Vagina (tissue), 2 donors: ENCODE measurements around the gene CREBBP. TPM values are rescaled to one million over a fixed set of nuclear protein-coding genes. Genes with fewer than 3 reads are reported as not detected.
"Not testable (repeated sequence)": the region's sequence is repeated elsewhere in the genome, so short reads cannot be mapped to it uniquely, and the experiment has no call there.

Source experiments
- DNase-seq, 2 donors: peaks; one replicate each; pipeline ENCODE4 v3.0.0-alpha.2; 2017; ENCODE audit errors: extremely low spot score in 2 of 2
- H3K27ac ChIP-seq: fragments of 200-600 bp; sonication (generic); one replicate; pipeline ENCODE4 v1.5.1; 2019
- H3K27me3 ChIP-seq: fragments of 200-600 bp; sonication (generic); one replicate; pipeline ENCODE4 v1.5.1; 2019
- H3K36me3 ChIP-seq, 2 donors: fragments of 200-600 bp; sonication (generic); one replicate each; pipeline ENCODE4 v1.5.1; 2017 to 2019
- H3K4me1 ChIP-seq: fragments of 200-600 bp; sonication (generic); one replicate; pipeline ENCODE4 v1.5.1; 2019
- H3K4me3 ChIP-seq, 2 donors: fragments of 200-600 bp; sonication (generic); 1 replicate in 1 of 2; 2 replicates in 1 of 2; pipeline ENCODE4 v1.5.1; 2016 to 2019
- H3K9me3 ChIP-seq: fragments of 200-600 bp; sonication (generic); one replicate; pipeline ENCODE4 v1.5.1; 2019
- POLR2A ChIP-seq, 2 donors: fragments of 450-650 bp; IDR thresholded peaks; one replicate each; pipeline ENCODE4 v1.6.1; 2017; ENCODE audit warnings: antibody characterized with exemption in 2 of 2, mild to moderate bottlenecking in 2 of 2, moderate library complexity in 2 of 2
- POLR2AphosphoS5 ChIP-seq, 2 donors: sonication (generic); formaldehyde crosslinking; IDR thresholded peaks; one replicate each; pipeline ENCODE4 v1.9.0; 2017; ENCODE audit warnings: antibody characterized with exemption in 2 of 2, mild to moderate bottlenecking in 2 of 2, low read depth in 1 of 2; ENCODE audit not compliant: insufficient read depth in 1 of 2
- intact Hi-C: fragments of 100-400 bp; cut with DNase I; formaldehyde crosslinking; loops from one replicate; pipeline ENCODE4 v1.15.1; 2023
- total RNA-seq: library from RNA; depleted of rRNA; stranded (reverse); fragments of >200 nt; gene quantifications from one replicate; pipeline ENCODE4 v1.2.3, GENCODE V29; 2016
- TF ChIP-seq, protein P1 (sequence below), 3 experiments: fragments of 450-650 bp in 2 of 3; fragments of 200-600 bp in 1 of 3; sonication (generic) in 1 of 3; IDR thresholded peaks; one replicate each; pipeline ENCODE4 v1.5.1; 2017 to 2019; ENCODE audit warnings: antibody characterized with exemption in 3 of 3, mild to moderate bottlenecking in 2 of 3, moderate library complexity in 2 of 3

Gene CREBBP
- total RNA-seq, 1 donor from 2014 or later: 102 TPM

DNA sequence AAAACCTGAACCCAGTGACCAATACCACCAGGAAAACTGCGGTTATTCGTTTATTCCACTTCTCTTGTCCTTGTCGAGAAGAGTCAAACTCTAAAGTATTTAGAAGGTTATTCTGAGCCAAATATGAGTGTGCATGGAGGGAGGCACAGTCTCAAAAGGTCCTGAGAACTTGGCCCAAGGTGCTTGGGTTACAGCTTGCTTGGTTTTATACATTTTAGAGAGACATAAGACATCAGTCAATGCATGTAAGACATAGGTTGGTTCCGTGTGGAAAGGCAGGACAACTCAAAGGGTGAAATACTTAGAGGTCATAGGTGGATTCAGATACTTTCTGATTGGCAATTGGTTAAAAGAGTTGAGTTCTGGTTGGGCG, 162.5 kb downstream of the CREBBP start:
- intact Hi-C loops: no loop called here
- no peaks in the 10 kb centered on the region for H3K9me3 ChIP-seq
- H3K27me3 ChIP-seq: no peaks in the 10 kb centered on the region
- H3K36me3 ChIP-seq: no peaks in the 10 kb centered on the region
- TF ChIP-seq POLR2A (IDR thresholded peaks at IDR 0.05): no peak
- no peak for TF ChIP-seq POLR2AphosphoS5 (IDR thresholded peaks at IDR 0.05; ENCODE audit: insufficient read depth in 1 of 2, low read depth in 1 of 2)
- TF ChIP-seq, protein P1, sequence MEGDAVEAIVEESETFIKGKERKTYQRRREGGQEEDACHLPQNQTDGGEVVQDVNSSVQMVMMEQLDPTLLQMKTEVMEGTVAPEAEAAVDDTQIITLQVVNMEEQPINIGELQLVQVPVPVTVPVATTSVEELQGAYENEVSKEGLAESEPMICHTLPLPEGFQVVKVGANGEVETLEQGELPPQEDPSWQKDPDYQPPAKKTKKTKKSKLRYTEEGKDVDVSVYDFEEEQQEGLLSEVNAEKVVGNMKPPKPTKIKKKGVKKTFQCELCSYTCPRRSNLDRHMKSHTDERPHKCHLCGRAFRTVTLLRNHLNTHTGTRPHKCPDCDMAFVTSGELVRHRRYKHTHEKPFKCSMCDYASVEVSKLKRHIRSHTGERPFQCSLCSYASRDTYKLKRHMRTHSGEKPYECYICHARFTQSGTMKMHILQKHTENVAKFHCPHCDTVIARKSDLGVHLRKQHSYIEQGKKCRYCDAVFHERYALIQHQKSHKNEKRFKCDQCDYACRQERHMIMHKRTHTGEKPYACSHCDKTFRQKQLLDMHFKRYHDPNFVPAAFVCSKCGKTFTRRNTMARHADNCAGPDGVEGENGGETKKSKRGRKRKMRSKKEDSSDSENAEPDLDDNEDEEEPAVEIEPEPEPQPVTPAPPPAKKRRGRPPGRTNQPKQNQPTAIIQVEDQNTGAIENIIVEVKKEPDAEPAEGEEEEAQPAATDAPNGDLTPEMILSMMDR (IDR thresholded peaks at IDR 0.05): no peak
- DNase-seq: no peak
- H3K4me3 ChIP-seq: peak overlapping the region; percentile 95 to 98
- H3K27ac ChIP-seq: peak overlapping the region; percentile 73
- peaks cover 22% of the 10 kb centered on the region for H3K4me1 ChIP-seq

DNA sequence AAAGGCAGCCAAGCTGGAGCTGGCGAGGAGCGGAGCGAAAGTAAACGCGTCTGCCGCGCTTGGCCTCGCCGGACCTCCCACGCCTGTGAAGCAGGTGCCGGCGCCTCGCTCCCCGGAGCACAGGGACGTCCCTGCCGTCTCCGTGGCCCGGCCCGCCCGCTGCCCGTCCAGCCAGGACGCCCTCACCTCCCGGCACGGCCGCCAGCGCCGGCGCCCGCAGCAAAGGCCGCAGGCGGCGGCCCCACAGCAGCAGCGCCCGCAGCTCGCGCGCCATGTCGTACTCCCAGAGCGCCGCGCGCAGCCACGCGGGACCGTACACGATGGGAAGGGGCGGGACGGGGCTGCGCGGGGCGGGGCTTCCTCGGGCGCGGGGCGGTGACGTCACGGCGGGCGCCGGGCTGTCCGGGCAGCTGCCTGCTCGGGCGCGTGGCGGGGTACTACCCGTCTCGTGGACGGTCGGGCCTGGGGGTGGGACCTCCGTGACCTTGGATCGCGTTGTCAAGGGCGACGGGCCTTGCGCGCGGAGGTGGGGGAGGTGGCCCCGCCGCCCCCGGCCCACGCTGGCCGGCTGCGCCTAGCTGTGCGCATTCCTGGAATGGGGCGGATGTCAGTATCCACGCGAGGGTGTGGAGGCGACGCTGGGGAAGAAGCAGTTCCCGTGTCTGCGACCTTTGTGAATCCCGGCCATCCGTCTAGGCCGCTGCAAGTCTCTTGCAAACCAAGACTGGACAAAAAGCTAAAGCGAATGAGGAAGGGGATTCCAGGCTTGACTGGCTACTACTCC, 163.1 kb downstream of the CREBBP start, which contains the start of gene TRAP1:
Gene TRAP1, minus strand, starts transcription at position 290 of the 784 bp plus-strand sequence. Its CDS starts 16 bp downstream, at position 274.
- intact Hi-C loops: no loop called here
- peaks cover 26% of the 10 kb centered on the region for H3K4me1 ChIP-seq
- H3K9me3 ChIP-seq: no peaks in the 10 kb centered on the region
- DNase-seq: no peak
- H3K36me3 ChIP-seq: no peaks in the 10 kb centered on the region
- H3K4me3 ChIP-seq: peak within 1 kb of the TSS; percentile 95 to 98
- H3K27ac ChIP-seq: peak within 1 kb of the TSS; percentile 73
- H3K27me3 ChIP-seq: no peaks in the 10 kb centered on the region
- peak in 1 of 2 donors; percentile 84 for TF ChIP-seq POLR2AphosphoS5 (IDR thresholded peaks at IDR 0.05; ENCODE audit: insufficient read depth in 1 of 2, low read depth in 1 of 2)
- peak in 1 of 2 donors; percentile 64 for TF ChIP-seq POLR2A (IDR thresholded peaks at IDR 0.05)
- TF ChIP-seq, protein P1 (IDR thresholded peaks at IDR 0.05): no peak

DNA sequence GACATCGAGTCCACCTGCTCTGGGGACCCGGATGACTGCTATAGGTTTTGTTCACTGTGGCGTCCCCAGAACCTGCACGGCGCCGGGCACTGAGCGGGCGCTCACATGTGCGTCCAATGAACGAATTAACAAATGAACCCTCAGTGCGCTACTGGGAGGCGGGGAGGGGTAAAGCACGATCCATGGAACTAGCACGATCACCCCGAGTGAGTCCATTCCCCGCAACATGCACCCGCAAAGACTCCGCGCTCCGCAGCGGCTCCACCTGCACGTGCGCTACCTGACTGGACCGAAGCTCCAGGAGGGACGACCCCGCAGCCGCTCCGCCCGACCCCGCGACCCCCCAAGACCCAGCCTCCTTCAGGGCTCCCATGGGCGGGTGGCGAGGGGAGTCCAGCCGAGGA, 163.7 kb downstream of the CREBBP start:
- DNase-seq: no peak
- Histone ChIP-seq H3K9me3 (no peaks in the 10 kb centered on the region), H3K27me3 (no peaks in the 10 kb centered on the region), H3K27ac (peak overlapping the region; percentile 73), H3K4me3 (peak overlapping the region; percentile 95 to 98), H3K4me1 (peaks cover 27% of the 10 kb centered on the region), H3K36me3 (no peaks in the 10 kb centered on the region)
- intact Hi-C loops: no loop called here
- TF ChIP-seq POLR2AphosphoS5 (IDR thresholded peaks at IDR 0.05; ENCODE audit: insufficient read depth in 1 of 2, low read depth in 1 of 2): no peak
- TF ChIP-seq POLR2A (IDR thresholded peaks at IDR 0.05): no peak
- TF ChIP-seq, protein P1 (IDR thresholded peaks at IDR 0.05): no peak

DNA sequence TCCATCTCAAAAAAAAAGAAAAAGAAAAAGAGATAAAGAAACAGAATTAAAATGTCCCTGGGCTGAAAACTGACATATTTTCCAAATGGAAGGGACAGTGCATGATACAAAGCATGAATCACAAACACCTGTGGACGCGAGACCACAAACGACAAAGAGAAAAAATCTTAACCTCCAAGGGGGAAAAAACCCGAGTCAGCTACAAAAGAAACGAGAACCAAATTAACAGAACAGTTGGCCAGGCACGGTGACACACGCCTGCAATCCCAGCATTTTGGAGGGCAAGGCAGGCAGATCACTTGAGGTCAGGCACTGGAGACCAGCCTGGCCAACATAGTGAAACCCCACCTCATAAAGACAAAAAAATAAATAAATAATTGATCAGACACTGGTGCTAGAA, 165.1 kb downstream of the CREBBP start:
- no peaks in the 10 kb centered on the region for H3K27me3 ChIP-seq
- peaks cover 27% of the 10 kb centered on the region for H3K4me1 ChIP-seq
- intact Hi-C loops: no loop called here

DNA sequence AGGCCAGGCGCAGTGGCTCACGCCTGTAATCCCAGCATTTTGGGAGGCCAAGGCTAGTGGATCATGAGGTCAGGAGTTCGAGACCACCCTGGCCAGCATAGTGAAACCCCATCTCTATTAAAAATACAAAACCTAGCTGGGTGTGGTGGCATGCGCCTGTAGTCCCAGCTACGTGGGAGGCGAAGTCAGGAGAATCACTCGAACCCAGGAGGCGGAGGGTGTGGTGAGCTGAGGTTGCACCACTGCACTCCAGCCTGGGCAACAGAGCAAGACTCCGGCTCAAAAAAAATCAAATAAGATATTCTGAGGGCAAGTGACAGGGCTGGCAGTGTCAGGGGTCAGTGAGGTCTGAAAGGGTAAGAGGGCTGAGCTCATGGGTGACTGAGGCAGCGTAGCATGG, 166.1 kb downstream of the CREBBP start:
- H3K9me3 ChIP-seq, intact Hi-C loops, H3K27me3 ChIP-seq, H3K4me3 ChIP-seq, DNase-seq, H3K27ac ChIP-seq, H3K36me3 ChIP-seq: not testable (repeated sequence)
- peaks cover 27% of the 10 kb centered on the region for H3K4me1 ChIP-seq

More for the DNA sequence above, 165.1 kb downstream of the CREBBP start:
- H3K36me3 ChIP-seq: no peaks in the 10 kb centered on the region
- TF ChIP-seq, protein P1 (IDR thresholded peaks at IDR 0.05): no peak
- TF ChIP-seq POLR2A (IDR thresholded peaks at IDR 0.05) (no peak), POLR2AphosphoS5 (IDR thresholded peaks at IDR 0.05; ENCODE audit: insufficient read depth in 1 of 2, low read depth in 1 of 2) (no peak)
- H3K9me3 ChIP-seq: no peaks in the 10 kb centered on the region
- no peak overlapping the region for H3K4me3 ChIP-seq
- DNase-seq: no peak
- H3K27ac ChIP-seq: no peak overlapping the region
